HG02840 (cell line): Measurements from ENCODE around the gene C10orf95.

Source experiments
- ATAC-seq: cut with Tn5 transposase; IDR thresholded peaks from one replicate; pipeline ENCODE4 v1.9.1; 2021; ENCODE audit warnings: mild to moderate bottlenecking, moderate library complexity, moderate number of reproducible peaks; ENCODE audit not compliant: unreplicated experiment, low FRiP score

C10orf95 gene

DNA sequence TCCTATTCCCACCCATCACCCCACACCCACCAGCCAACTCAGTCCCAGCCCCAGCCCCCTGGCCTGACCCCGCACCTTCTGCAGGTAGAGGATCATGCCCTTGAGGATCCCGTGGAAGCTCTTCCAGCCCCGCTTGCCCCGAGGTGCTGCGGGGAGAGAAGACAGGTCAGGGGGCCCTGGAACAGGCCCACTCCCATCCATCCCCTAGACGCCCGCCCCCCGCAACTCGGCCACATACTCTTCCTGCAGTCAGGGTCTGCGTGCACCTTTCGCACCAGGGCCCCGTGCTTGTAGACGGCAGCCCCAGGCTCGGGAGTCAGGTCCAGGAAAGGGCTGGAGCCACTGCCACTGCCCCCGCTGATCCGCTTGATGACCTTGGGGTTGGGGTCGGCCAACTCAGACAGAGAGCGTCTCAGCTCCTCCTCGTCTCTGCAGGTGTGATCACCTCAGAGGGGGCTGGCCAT is 46.2 kb downstream of the C10orf95 start:
- no peak for ATAC-seq

DNA sequence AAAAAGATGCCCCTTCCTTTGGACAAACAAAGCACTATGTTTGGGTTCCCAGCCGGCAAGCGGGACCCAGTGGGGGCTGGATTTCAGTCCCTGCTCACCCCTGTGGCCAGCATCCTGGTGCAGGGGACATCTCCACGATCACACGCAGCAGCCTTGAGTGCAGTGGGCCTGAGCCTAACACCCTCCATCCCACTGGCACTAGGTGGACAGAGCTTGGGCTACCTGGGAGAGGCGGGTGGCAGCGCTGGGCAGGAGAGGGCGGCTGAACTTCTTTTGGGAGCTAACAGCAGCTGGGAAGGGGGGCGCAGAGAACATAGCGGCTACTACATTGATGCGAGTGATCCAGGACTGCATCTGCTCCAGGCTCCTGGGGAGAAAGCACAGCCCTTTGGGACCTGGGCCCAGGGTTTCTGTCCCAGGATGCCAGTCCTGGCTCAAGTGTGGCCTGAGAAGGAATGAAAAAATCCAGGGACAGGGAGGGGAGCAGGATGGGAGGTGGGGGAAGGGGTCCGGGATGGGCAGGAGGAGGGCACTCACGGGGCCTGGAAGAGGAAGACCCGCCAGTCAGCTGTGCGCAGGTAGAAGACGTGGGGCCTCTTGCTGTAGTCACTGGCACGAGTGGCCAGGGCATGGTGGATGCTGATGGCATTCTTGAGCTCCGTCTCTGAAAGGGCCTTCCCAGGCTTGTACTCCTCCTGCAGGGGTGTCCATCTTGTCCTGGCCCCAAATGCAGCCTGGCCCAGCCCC is 46.8 kb downstream of the C10orf95 start:
- ATAC-seq, result no peak

DNA sequence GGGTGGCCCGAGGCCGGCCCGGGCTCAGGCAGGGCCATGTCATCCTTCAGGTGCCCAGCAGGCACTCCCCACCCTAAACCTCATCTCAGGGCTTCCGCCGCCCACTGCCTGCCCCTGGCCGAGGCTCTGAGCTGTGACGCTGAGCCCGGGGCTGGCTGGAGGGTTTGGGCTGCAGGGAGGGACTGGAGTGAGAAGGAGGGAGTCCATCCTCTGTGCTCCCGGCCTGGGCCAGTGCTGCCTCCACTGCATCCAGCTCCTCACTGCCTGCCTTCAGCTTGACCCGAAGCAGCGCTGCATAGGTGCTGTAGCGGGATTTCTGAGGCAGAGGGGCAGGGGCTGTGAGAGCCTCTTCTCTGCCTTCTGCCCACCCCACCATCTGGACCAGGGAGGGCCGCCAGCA is 48.2 kb downstream of the C10orf95 start:
- ATAC-seq, result no peak

DNA sequence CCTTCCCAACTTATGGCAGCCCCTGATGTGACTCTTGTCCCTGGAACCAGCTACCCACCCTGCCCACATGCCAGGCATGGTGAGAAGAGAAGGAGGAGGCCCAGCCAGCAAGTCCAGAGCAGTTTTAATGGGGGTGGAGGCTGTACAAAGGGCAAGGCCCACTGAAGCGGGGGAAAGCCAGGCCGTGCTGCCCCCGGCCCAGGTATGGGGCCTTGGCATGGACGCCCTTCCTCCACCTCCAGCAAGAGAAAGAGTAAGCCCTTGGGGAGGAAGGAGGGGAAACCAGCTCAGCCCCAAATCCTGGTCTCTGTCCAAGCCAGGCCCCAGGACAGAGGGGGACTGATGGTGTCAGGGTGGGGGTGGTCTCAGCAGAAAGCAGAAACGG is 48.8 kb downstream of the C10orf95 start:
- no peak for ATAC-seq

DNA sequence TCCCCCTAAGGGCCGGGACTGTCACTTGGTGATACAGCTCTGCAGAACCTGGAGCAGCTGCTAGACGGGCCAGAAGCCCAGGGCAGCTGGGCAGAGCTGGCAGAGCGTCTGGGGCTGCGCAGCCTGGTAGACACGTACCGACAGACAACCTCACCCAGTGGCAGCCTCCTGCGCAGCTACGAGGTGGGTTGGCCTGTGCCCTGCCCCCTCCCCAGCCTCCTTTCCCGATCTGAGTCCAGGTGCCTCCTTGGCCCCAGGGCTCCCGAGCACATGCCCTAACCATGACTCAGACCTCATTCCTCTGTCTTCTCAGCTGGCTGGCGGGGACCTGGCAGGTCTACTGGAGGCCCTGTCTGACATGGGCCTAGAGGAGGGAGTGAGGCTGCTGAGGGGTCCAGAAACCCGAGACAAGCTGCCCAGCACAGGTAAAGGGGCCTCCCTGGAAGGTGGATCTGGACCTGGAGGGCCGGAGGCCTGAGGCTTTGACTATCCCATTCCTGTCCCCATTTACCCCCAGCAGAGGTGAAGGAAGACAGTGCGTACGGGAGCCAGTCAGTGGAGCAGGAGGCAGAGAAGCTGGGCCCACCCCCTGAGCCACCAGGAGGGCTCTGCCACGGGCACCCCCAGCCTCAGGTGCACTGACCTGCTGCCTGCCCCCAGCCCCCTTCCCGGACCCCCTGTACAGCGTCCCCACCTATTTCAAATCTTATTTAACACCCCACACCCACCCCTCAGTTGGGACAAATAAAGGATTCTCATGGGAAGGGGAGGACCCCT is 49.4 kb downstream of the C10orf95 start:
- ATAC-seq, result no peak

DNA sequence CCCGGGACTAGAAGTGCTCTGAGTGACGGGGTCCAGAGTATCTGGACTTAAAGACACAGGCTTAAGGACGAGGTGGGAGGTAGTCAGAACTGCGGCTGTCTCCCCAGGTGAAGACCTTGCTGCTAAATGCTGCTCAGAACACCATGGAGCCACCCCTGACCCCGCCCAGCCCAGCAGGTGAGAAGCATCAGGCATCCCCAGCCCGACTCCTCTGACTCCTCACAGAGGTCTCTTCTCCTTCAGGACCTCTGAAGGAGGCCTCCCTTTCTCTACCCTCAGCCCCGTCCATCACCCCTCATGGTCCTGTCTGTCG is 50.0 kb downstream of the C10orf95 start:
- no peak for ATAC-seq

DNA sequence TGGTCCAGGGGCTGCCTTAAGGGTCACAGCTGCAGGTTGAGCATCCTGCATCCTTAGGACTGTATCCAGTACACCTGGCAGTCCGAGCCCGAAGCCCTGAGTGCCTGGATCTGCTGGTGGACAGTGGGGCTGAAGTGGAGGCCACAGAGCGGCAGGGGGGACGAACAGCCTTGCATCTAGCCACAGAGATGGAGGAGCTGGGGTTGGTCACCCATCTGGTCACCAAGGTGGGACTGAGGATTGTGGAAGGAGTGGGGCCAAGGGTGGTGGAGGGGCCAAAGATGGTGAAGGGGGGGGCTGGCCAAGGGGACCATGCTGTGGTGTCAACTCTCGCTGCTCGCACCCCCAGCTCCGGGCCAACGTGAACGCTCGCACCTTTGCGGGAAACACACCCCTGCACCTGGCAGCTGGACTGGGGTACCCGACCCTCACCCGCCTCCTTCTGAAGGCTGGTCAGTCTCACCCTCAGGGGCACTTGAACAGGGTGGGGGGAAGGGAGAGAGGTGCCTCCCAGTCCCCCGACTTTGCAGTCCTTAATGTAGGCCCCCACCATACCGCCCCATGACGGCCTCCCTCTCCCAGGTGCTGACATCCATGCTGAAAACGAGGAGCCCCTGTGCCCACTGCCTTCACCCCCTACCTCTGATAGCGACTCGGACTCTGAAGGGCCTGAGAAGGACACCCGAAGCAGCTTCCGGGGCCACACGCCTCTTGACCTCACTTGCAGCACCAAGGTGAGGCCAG is 50.6 kb downstream of the C10orf95 start:
- ATAC-seq, result no peak

DNA sequence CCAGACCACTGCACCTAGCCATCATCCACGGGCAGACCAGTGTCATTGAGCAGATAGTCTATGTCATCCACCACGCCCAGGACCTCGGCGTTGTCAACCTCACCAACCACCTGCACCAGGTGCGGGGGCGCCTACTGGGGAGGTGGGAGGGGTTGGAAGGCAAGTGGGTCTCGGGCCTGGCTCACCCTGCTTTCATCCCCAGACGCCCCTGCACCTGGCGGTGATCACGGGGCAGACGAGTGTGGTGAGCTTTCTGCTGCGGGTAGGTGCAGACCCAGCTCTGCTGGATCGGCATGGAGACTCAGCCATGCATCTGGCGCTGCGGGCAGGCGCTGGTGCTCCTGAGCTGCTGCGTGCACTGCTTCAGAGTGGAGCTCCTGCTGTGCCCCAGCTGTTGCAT is 51.3 kb downstream of the C10orf95 start:
- ATAC-seq, result no peak
